PC-3 (cell line): Measurements from ENCODE around the gene SLC12A2. TPM values are rescaled to one million over a fixed set of nuclear protein-coding genes. Genes with fewer than 3 reads are reported as not detected.

ENCODE experiments used
- ATAC-seq: fragments of 200-7000 bp; cut with Tn5 transposase; 2 replicates; pipeline ENCODE4 v1.9.1; 2020; ENCODE audit warnings: mild to moderate bottlenecking, moderate library complexity
- BruUV-seq: library from RNA; stranded (reverse); fragments of 400-500 nt; replicated peaks from 2 replicates; lab custom pipeline; 2021; lab: Mats Ljungman, UMichigan
- CTCF ChIA-PET: fragments of 300-600 bp; sonication (Branson Sonifier 250); formaldehyde crosslinking; loops from one replicate; lab custom pipeline; 2022; ENCODE audit warnings: antibody characterized with exemption; lab: Charles Lee
- POLR2A ChIA-PET: fragments of 300-600 bp; sonication (Branson Sonifier 250); formaldehyde crosslinking; loops from one replicate; lab custom pipeline; 2022; ENCODE audit warnings: antibody characterized with exemption; ENCODE audit not compliant: unreplicated experiment; lab: Charles Lee
- DNase-seq: peaks from one replicate; pipeline ENCODE4 v3.0.0-alpha.2; 2015
- H2AFZ ChIP-seq: fragments of 300-600 bp; sonication (generic); 2 replicates; pipeline ENCODE4 v1.6.0; 2016; ENCODE audit warnings: antibody characterized with exemption, low read length
- H3F3A ChIP-seq: fragments of 300-600 bp; sonication (generic); one replicate; pipeline ENCODE4 v1.6.0; 2017; ENCODE audit warnings: antibody characterized with exemption, low read length, control low read depth, mild to moderate bottlenecking; ENCODE audit not compliant: unreplicated experiment
- H3K27ac ChIP-seq: fragments of 300-600 bp; sonication (generic); 2 replicates; pipeline ENCODE4 v1.5.1; 2016; ENCODE audit warnings: mild to moderate bottlenecking, low read length
- H3K27me3 ChIP-seq: fragments of 300-600 bp; sonication (generic); 2 replicates; pipeline ENCODE4 v1.6.1; 2016; ENCODE audit warnings: low read length, mixed read lengths
- H3K36me3 ChIP-seq: fragments of 300-600 bp; sonication (generic); 2 replicates; pipeline ENCODE4 v1.6.1; 2016; ENCODE audit warnings: low read depth, mixed run types, low read length, mixed read lengths
- H3K4me1 ChIP-seq: fragments of 300-600 bp; sonication (generic); 2 replicates; pipeline ENCODE4 v1.5.1; 2016; ENCODE audit warnings: low read length; ENCODE audit not compliant: insufficient read depth
- H3K4me2 ChIP-seq: fragments of 300-600 bp; sonication (generic); 2 replicates; pipeline ENCODE4 v1.6.0; 2016; ENCODE audit warnings: low read length
- H3K4me3 ChIP-seq: fragments of 300-600 bp; sonication (generic); 2 replicates; pipeline ENCODE4 v1.5.1; 2016; ENCODE audit warnings: mild to moderate bottlenecking, low read length, mixed read lengths
- H3K79me2 ChIP-seq: fragments of 300-600 bp; sonication (generic); 2 replicates; pipeline ENCODE4 v1.6.1; 2017; ENCODE audit warnings: low read length, mixed read lengths
- H3K9ac ChIP-seq: fragments of 300-600 bp; sonication (generic); 2 replicates; pipeline ENCODE4 v1.6.0; 2016; ENCODE audit warnings: mild to moderate bottlenecking, low read length
- H3K9me2 ChIP-seq: fragments of 300-600 bp; sonication (generic); replicated peaks from 2 replicates; pipeline ENCODE4 v1.6.1; 2016; ENCODE audit warnings: mixed run types, low read length, mixed read lengths
- H3K9me3 ChIP-seq: fragments of 300-600 bp; sonication (generic); 2 replicates; pipeline ENCODE4 v1.6.1; 2016; ENCODE audit warnings: low read length, mixed read lengths
- H4K20me1 ChIP-seq: fragments of 300-600 bp; sonication (generic); 2 replicates; pipeline ENCODE4 v1.6.1; 2016; ENCODE audit warnings: low read length, mixed read lengths
- CTCF ChIP-seq: fragments of 300-600 bp; sonication (generic); conservative IDR thresholded peaks from 2 replicates; pipeline ENCODE4 v1.5.1; 2017; ENCODE audit warnings: antibody characterized with exemption, low read depth, mild to moderate bottlenecking, low read length
- EZH2 ChIP-seq: fragments of 300-600 bp; sonication (generic); IDR thresholded peaks from one replicate; pipeline ENCODE4 v1.6.1; 2017; ENCODE audit warnings: antibody characterized with exemption, mild to moderate bottlenecking, low read length; ENCODE audit not compliant: unreplicated experiment
- EZH2phosphoT487 ChIP-seq: fragments of 300-600 bp; sonication (generic); IDR thresholded peaks from 2 replicates; pipeline ENCODE4 v1.6.1; 2018; ENCODE audit warnings: mild to moderate bottlenecking, antibody characterized with exemption, low read length, borderline replicate concordance
- intact Hi-C: fragments of 100-400 bp; cut with micrococcal nuclease; formaldehyde crosslinking; loops from 2 replicates; pipeline ENCODE4 v1.9.0; 2023
- total RNA-seq: library from RNA; depleted of rRNA; stranded (reverse); fragments of >200 nt; gene quantifications from 2 replicates; pipeline ENCODE4 v1.2.3, GENCODE V29; 2014

The SLC12A2 gene
- total RNA-seq, 1 experiment from 2014 or later, result 33.9 TPM

DNA sequence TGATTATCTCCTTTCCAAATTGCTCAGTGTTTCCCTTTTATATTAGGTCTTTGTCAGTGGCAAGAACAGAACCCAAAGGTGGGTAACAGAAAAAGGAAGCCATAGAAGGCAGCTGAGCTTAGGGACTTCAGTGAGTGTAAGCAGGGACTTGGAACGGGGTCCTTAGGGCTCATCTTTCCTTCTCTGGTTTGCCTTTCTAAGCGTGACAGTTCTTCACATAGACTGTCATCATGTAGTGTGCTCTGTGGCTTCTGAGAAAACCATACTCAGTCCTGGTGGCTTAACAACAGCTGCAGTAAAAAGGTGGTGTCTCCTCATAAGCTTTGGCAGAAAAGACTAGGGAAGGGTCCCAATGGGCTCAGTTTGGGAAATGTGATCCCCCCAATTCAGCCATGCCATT, 108.8 kb downstream of the SLC12A2 start:
- Histone ChIP-seq H3F3A (no peaks in the 10 kb centered on the region), H3K9me3 (no peaks in the 10 kb centered on the region), H3K9me2 (no peaks in the 10 kb centered on the region), H3K4me2 (no peak overlapping the region), H3K36me3 (no peaks in the 10 kb centered on the region), H3K9ac (no peak overlapping the region), H3K79me2 (no peaks in the 10 kb centered on the region), H3K27ac (no peak overlapping the region), H3K4me3 (no peak overlapping the region), H2AFZ (no peak overlapping the region), H3K27me3 (no peaks in the 10 kb centered on the region), H4K20me1 (no peaks in the 10 kb centered on the region), H3K4me1 (no peaks in the 10 kb centered on the region)
- ChIA-PET CTCF (no interaction called here), POLR2A (no interaction called here)
- DNase-seq (no peak), ATAC-seq (no peak)
- TF ChIP-seq EZH2phosphoT487 (no peak), CTCF (no peak), EZH2 (no peak)
- intact Hi-C loops, result no loop called here
- no TSS peak for BruUV-seq

- intact Hi-C loops, result no loop called here
- H3K27me3 ChIP-seq, result no peaks in the 10 kb centered on the region
- no peaks in the 10 kb centered on the region for H3K9me2 ChIP-seq
- H3K4me3 ChIP-seq, result no peak overlapping the region
- TF ChIP-seq EZH2phosphoT487 (no peak), CTCF (no peak), EZH2 (no peak)
- no peaks in the 10 kb centered on the region for H3K9me3 ChIP-seq
- H3K27ac ChIP-seq, result no peak overlapping the region
- peaks cover 3% of the 10 kb centered on the region for H3K4me1 ChIP-seq
- ATAC-seq (peak; percentile 31; the same call in 1 of the 2 replicates), DNase-seq (no peak)
- no peaks in the 10 kb centered on the region for H4K20me1 ChIP-seq
- ChIA-PET CTCF (interaction anchor here (0.6 kb wide), 1 partner anchor 113 kb away, joined by 4 read pairs; no protein-coding TSS in a partner anchor), POLR2A (interaction anchor here (0.7 kb wide), 1 partner anchor 609 kb away, joined by 3 read pairs; no protein-coding TSS in a partner anchor)
- no peak overlapping the region for H3K9ac ChIP-seq
- no TSS peak for BruUV-seq
- H3F3A ChIP-seq, result no peaks in the 10 kb centered on the region
- H3K36me3 ChIP-seq, result no peaks in the 10 kb centered on the region
- no peaks in the 10 kb centered on the region for H3K79me2 ChIP-seq
- H2AFZ ChIP-seq, result no peak overlapping the region
- no peak overlapping the region for H3K4me2 ChIP-seq
These were observed 110.3 kb downstream of the SLC12A2 start for GRCh38 chr5:128193665-128194390.

- POLR2A ChIA-PET, result no interaction called here
- BruUV-seq, result no TSS peak
- CTCF ChIA-PET, result no interaction called here
These were observed 111.8 kb downstream of the SLC12A2 start for GRCh38 chr5:128195316-128195715.

More at GRCh38 chr5:128195316-128195715, 111.8 kb downstream of the SLC12A2 start:
- Histone ChIP-seq H3K9me2 (no peaks in the 10 kb centered on the region), H4K20me1 (no peaks in the 10 kb centered on the region), H2AFZ (no peak overlapping the region), H3K27ac (no peak overlapping the region), H3K4me1 (peaks cover 18% of the 10 kb centered on the region), H3K9me3 (no peaks in the 10 kb centered on the region), H3K36me3 (no peaks in the 10 kb centered on the region), H3K4me2 (no peak overlapping the region), H3K79me2 (no peaks in the 10 kb centered on the region), H3F3A (no peaks in the 10 kb centered on the region), H3K27me3 (no peaks in the 10 kb centered on the region), H3K9ac (no peak overlapping the region), H3K4me3 (no peak overlapping the region)
- ATAC-seq (no peak), DNase-seq (no peak)
- intact Hi-C loops, result no loop called here
- TF ChIP-seq EZH2 (no peak), CTCF (no peak), EZH2phosphoT487 (no peak)
